Esophagus mucosa (tissue), 1 donor: Measurements from ENCODE around the gene KMO. TPM values are rescaled to one million over a fixed set of nuclear protein-coding genes. Genes with fewer than 3 reads are reported as not detected.

Experiments
- ATAC-seq: fragments of 200-7000 bp; cut with Tn5 transposase; one replicate; pipeline ENCODE4 v1.9.1; 2020
- total RNA-seq: library from RNA; stranded (reverse); gene quantifications from one replicate; pipeline ENCODE4 v1.2.4, GENCODE V29; 2023
- donor health status: DM: yes; HTN: yes; CAD: no.

KMO gene
- total RNA-seq, 1 donor from 2014 or later, result 0.12 TPM

- ATAC-seq, result no peak
Measured at GRCh38 chr1:241596633-241597032, 64.5 kb downstream of the KMO start.

DNA sequence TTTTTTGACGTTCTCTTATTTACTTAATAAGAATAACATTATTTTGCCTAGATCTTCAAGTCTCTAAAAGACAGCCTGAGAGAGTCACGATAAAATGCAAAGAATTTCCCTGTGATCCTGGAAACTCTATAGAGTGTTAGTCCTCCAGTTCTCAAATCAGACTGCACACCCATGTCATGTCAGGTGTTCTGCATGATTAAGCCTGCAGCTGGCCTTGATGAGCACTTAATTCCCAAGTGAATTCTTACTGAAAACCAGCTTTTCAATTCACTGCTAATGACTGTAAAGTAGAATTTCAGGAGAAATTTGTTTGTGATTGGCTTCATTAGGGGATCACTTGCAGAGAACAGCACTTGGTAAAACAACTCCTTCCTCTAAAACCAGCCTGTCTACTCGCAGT is 66.1 kb downstream of the KMO start:
- ATAC-seq, result no peak

- ATAC-seq, result peak; percentile 20
Measured at GRCh38 chr1:241600496-241600901, 68.3 kb downstream of the KMO start.

DNA sequence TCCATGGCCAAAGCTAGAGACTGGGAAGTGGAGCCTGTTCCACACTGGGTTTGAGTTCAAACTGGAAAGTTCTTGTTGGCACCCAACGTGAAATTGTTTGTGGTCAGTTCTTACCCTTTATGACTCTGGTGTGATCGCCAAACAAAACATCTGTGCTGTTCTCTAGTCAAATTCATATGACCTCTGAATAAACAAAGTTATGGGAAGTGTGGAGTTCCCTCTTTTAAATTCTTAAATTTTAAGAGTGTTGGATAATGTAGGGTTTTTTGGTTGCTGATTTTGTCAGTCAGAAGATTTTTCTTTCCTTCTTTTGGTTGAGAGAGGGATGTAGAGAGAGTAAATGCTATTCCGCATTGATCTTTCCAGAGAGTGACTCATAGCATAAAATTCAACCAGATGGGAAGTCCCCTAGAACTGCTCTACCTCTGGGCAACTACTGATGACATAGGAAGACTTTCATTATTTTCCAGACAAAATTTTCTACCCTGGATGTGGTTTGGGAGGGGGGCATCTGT is 71.6 kb downstream of the KMO start:
- ATAC-seq, result no peak

DNA sequence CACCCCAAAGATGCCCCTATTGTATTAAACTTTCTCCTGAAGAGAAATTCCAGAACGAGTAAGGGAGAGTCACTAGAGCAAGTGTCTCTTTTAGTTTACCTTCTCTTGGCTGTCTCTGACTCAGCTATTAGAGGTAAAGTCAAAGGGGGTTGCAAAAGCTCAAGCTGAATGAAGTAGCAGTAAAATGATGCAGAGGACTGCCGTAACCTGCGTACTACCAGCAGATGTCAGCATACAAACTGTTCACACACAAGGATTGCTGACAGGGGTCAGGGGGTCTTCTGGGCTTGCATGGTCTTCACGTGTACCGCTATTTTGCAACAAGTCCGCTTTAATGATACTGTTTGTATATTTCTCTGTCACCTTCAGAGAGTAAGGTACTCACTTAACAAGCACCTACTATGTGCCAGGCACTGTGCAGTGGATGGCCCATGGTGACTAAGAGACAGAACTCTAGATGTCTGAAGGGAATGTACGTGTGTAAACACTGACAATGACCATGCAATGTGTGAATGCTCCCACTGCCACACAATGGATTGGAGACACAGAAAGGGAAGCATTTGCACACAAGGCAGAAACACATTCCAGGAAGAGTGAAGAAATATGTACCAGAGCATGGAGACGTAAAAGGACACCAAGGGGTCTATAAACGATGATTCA is 73.1 kb downstream of the KMO start:
- ATAC-seq, result no peak

- no peak for ATAC-seq
Measured at GRCh38 chr1:241606544-241606943, 74.4 kb downstream of the KMO start.

GRCh38 chr1:241607497-241607896 is 75.3 kb downstream of the KMO start:
- ATAC-seq, result no peak

DNA sequence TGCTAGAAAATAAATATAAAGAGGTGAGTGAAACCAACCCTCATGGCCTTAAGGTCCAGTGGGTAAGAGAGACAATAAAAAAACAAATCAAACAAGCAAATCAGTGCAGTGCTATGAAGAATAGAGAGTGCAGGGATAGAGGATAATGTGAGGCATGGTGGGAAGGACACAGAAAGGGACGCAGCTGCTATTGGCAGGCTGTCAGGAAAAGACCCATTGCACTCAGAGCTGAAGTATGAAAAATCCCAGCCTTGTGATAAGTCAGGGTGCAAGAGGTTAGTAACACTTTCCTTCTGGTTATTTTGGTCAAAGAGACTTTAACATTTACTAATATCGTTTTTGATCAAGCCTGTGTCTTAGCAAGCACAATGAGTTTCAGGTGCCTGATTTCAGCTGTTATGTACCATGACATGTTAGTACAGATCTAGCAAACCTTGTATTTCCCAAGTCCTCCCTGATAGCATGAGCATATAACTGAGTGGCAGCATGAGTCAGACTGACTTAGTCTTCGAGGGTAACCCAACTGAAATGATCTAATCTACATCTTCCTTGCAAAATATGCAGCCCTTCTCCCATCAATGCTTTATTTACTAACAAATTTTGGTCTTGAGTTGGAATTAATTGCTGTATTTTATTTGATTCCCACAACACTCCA is 76.3 kb downstream of the KMO start:
- peak; percentile 65 for ATAC-seq

GRCh38 chr1:241610056-241610815 is 78.1 kb downstream of the KMO start:
- no peak for ATAC-seq

DNA sequence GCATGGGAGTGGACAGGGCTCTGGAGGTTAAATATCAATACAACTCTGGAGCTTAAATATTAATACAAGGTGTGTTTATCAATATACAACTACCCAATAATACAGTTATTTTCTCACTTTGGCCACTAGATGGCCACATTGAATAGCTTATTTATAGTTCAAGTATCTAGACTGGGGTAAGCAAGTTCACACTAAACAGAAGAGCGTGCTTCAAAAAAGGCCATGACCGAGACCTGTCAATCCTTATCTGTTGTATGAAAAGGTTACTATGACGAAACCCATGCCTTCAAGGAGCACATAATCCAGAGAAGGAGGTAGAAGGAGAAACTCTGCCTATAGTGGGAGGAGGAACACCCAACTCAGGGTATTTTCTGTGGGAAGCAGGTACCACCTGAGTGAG is 78.9 kb downstream of the KMO start:
- ATAC-seq, result peak; percentile 82

GRCh38 chr1:241611736-241612135 is 79.6 kb downstream of the KMO start:
- ATAC-seq, result no peak

- no peak for ATAC-seq
Measured at GRCh38 chr1:241612533-241613477, 80.6 kb downstream of the KMO start.

GRCh38 chr1:241614144-241614543 is 82.0 kb downstream of the KMO start:
- no peak for ATAC-seq

DNA sequence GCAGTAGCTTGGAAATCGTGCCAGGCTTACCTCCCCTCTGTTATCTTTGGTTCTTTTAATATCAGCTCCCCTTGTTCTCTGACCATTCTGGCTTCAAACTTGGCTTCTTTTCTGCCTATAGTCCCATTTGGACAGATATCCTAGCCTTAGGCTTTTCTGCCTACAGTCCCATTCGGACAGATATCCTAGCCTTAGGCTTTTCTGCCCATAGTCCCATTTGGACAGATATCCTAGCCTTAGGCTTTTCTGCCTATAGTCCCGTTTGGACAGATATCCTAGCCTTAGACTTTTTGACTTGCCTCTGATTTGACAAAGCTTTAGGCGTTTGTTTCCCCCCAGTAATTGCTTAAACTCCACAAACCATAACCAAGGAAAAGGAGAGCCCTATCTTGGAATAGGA is 82.4 kb downstream of the KMO start:
- ATAC-seq, result no peak

DNA sequence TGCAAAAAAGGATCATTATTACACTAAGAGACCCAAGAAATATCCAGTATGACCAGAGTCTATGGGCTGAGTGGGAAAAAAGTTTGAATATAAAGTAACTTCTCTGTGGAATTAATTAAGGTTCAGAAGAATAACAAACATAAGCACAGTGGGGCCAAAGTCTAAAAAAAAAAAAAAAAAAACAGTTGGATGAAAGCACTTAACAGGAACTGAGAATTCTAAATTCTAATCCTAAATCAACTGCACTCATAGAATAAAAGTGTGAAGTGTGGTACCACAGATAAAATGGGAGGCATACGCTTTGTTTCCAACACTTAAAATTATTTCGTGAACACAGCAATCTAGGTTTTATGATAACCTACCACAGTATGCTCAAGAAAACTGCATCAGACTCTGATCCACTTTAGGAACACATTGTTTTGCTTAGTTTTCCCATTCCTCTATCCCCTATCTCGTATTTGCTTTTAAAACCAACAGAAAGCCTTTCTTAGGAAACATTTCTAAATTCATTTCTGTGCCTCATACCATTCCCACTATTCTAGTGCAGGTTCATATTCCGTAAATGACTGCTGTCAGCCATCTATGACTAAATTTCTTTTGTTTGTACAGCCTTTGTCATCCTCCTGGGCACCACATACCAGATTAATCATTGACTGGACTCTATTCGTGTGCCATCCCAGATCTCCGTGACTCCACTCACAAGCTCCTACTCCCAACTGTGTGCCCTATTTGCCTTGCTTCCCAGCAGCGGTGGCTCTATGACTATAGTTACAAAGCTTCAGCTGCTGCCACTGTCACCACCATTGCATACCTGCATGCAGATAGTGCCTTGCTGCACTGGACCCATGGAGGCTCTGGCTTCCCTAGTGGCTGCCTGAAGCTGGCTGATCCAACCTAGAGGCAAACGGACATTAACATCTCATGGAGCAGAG is 83.1 kb downstream of the KMO start:
- no peak for ATAC-seq

DNA sequence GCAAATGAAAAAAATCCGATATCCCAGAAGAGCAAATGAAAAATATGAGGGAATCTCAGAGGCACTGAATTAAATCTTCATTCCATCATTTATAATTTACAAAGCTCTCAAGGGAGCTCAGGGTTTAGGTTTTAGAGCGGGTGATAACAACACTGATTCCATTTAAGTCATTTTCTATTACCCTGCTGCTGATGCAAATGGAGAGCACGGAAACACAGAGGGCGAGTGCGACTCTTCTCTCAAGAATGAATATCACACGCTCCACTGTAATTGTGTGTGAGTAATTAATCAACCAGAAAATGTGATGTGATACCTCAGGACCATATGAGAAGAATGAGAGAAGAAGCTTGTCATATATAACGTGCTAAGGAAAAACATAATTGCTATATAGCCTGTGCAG is 85.2 kb downstream of the KMO start:
- no peak for ATAC-seq

GRCh38 chr1:241622669-241623068 is 90.5 kb downstream of the KMO start:
- no peak for ATAC-seq

GRCh38 chr1:241624935-241625334 is 92.8 kb downstream of the KMO start:
- no peak for ATAC-seq

- ATAC-seq, result no peak
Measured at GRCh38 chr1:241627453-241628259, 95.5 kb downstream of the KMO start.

- no peak for ATAC-seq
Measured at GRCh38 chr1:241630005-241630404, 97.8 kb downstream of the KMO start.
